Kidney (tissue), 14 donors: Measurements from ENCODE around the gene TMPRSS11B. TPM values are rescaled to one million over a fixed set of nuclear protein-coding genes. Genes with fewer than 3 reads are reported as not detected.
"Not testable (repeated sequence)": the region's sequence is repeated elsewhere in the genome, so short reads cannot be mapped to it uniquely, and the experiment has no call there.

ENCODE experiments used
- DNase-seq, 5 donors: peaks; one replicate each; pipeline ENCODE4 v3.0.0-alpha.2; 2013 to 2020
- FAIRE-seq: peaks from 2 replicates; lab custom pipeline; 2012; peaks lifted over from hg19 to GRCh38; lab: Jason Lieb, UNC
- H3K27ac ChIP-seq, 2 donors: one replicate each; pipeline ENCODE4 v1.7.0; 2013; ENCODE audit warnings: low read depth in 2 of 2, low read length in 2 of 2, inconsistent platforms in 1 of 2
- H3K27me3 ChIP-seq: one replicate; pipeline ENCODE4 v1.7.1; 2013; ENCODE audit warnings: low read length, inconsistent platforms; ENCODE audit not compliant: control insufficient read depth, insufficient read depth
- H3K36me3 ChIP-seq, 3 donors: one replicate each; pipeline versions ENCODE4 v1.7.0 to v1.7.1; 2013; ENCODE audit warnings: low read length in 3 of 3, control low read depth in 1 of 3, inconsistent platforms in 1 of 3; ENCODE audit not compliant: insufficient read depth in 3 of 3, control insufficient read depth in 2 of 3
- H3K4me1 ChIP-seq, 3 donors: one replicate each; pipeline versions ENCODE4 v1.7.0 to v1.7.1; 2013; ENCODE audit warnings: low read length in 3 of 3, inconsistent platforms in 1 of 3, low read depth in 1 of 3; ENCODE audit not compliant: control insufficient read depth in 2 of 3, insufficient read depth in 2 of 3
- H3K4me3 ChIP-seq, 3 donors: one replicate each; pipeline versions ENCODE4 v1.7.0 to v1.8.1; 2013; ENCODE audit warnings: low read length in 3 of 3, control low read depth in 1 of 3, inconsistent platforms in 1 of 3
- H3K9ac ChIP-seq, 3 donors: one replicate each; pipeline versions ENCODE4 v1.7.0 to v1.7.1; 2013; ENCODE audit warnings: low read length in 3 of 3, control low read depth in 1 of 3, inconsistent platforms in 1 of 3
- H3K9me3 ChIP-seq, 3 donors: one replicate each; pipeline versions ENCODE4 v1.7.0 to v1.7.1; 2013; ENCODE audit warnings: low read length in 3 of 3, control low read depth in 1 of 3, inconsistent platforms in 1 of 3; ENCODE audit not compliant: control insufficient read depth in 2 of 3, insufficient read depth in 1 of 3
- CTCF ChIP-seq: IDR thresholded peaks from 3 replicates; pipeline ENCODE4 v1.5.1; 2012; ENCODE audit warnings: mild to moderate bottlenecking, moderate library complexity, borderline replicate concordance; ENCODE audit not compliant: insufficient read depth; ENCODE audit errors: extremely low read depth
- intact Hi-C: fragments of 100-400 bp; cut with DNase I; formaldehyde crosslinking; loops from one replicate; pipeline ENCODE4 v1.11.1; 2022
- polyA plus RNA-seq: library from polyadenylated mRNA; stranded (reverse); fragments of 350-450 nt; fragmentation: Illumina TruSeq; extraction: RNeasy Lipid Tissue Mini Kit (QIAGEN cat#74804); gene quantifications from one replicate; pipeline ENCODE4 v1.2.3, GENCODE V29; 2014; ENCODE audit warnings: low read depth, low replicate concordance; ENCODE audit not compliant: insufficient read depth
- total RNA-seq: library from RNA; stranded (reverse); fragmentation: NEBNext Ultra II Directional; extraction: Animal tissue kit (Norgen Biotek cat#: 25700); gene quantifications from one replicate; pipeline ENCODE4 v1.2.1, GENCODE V29; 2021
- donor health status: control.
- donor health status: control.
- donor health status: control.
- donor health status: control.
- donor health status: control.
- donor health status: DM: yes; HTN: yes; CAD: no.
- donor health status: Normal renal cell carcinoma (clear cell type).

The TMPRSS11B gene
- total and polyA plus RNA-seq, 2 donors from 2014 or later, result not detected

GRCh38 chr4:68287704-68288392 lies 42.4 kb upstream of the TMPRSS11B start:
- peak overlapping the region in 1 of 2 donors; percentile 36 for H3K27ac ChIP-seq
- H3K27me3 ChIP-seq, result no peaks in the 10 kb centered on the region
- no peak overlapping the region for H3K9ac ChIP-seq
- no peaks in the 10 kb centered on the region for H3K36me3 ChIP-seq
- H3K9me3 ChIP-seq, result no peaks in the 10 kb centered on the region
- FAIRE-seq, result no peak
- H3K4me1 ChIP-seq, result peaks cover 0 to 2% (median 0%) of the 10 kb centered on the region in 3 donors
- no peak for TF ChIP-seq CTCF
- no peak overlapping the region for H3K4me3 ChIP-seq
- intact Hi-C loops, result no loop called here
- peak in 2 of 5 donors; percentile 9 to 40 for DNase-seq

- H3K9ac ChIP-seq, result no peak overlapping the region
- FAIRE-seq (no peak), DNase-seq (no peak)
- peaks cover 0 to 2% (median 0%) of the 10 kb centered on the region in 3 donors for H3K4me1 ChIP-seq
- intact Hi-C loops, result no loop called here
- TF ChIP-seq CTCF, result no peak
- H3K4me3 ChIP-seq, result no peak overlapping the region
- no peak overlapping the region for H3K27ac ChIP-seq
- no peaks in the 10 kb centered on the region for H3K9me3 ChIP-seq
- no peaks in the 10 kb centered on the region for H3K27me3 ChIP-seq
- no peaks in the 10 kb centered on the region for H3K36me3 ChIP-seq
These were observed 38.2 kb upstream of the TMPRSS11B start for GRCh38 chr4:68283714-68284113.

DNA sequence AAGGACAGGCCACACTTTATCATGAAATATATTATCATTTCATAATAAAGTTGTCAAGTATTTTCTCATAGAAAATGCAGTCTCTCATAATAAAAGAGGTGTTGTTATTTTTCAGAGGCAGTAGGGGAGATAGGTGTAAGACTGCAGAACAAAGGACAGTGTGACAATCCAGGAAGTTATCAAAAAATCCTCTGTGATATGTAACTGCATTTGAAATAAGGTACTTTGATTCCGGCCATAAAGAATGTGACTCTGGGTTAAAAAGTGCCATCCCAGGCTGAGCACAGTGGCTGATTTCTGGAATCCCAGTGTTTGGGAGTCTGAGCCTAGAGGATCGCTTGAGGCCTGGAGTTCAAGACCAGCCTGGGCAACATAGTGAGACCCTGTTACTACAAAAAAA lies 37.6 kb upstream of the TMPRSS11B start:
- intact Hi-C loops, result no loop called here
- DNase-seq, result no peak
- Histone ChIP-seq H3K36me3 (no peaks in the 10 kb centered on the region), H3K9ac (no peak overlapping the region), H3K4me1 (peaks cover 0 to 2% (median 0%) of the 10 kb centered on the region in 3 donors), H3K4me3 (no peak overlapping the region), H3K27me3 (no peaks in the 10 kb centered on the region), H3K9me3 (no peaks in the 10 kb centered on the region), H3K27ac (no peak overlapping the region)
- no peak for TF ChIP-seq CTCF
- FAIRE-seq, result no peak

DNA sequence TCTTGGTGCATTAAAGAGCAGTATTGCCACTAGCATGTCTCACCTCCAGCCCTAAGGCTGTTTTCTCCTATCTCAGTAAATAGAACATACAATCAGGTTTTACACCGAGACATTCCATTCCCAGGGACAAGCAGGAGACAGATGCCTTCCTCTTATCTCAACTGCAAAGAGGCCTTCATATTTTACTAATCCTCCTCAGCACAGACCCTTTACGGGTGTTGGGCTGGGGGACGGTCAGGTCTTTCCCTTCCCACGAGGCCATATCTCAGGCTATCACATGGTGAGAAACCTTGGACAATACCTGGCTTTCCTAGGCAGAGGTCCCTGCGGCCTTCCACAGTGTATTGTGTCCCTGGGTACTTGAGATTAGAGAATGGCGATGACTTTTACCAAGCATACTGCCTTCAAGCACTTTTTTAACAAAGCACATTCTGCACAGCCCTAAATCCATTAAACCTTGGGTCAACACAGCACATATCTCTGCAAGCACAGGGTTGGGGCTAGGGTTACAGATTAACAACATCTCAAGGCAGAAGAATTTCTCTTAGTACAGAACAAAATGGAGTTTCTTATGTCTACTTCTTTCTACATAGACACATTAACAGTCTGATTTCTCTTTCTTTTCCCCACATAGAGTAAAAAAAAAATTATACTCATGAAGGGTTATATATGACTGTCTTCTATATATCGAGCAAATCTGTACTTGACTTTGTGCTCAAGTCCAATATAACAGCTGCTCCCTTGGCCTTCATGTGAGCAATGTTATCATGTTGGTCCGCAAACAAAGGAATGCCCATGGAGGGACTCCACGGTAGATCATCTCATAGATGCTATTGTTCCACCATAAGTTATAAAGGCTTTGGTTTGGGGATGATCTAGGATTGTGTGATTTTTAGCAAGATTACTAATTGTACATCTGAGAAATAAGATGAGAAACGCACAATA lies 36.6 kb upstream of the TMPRSS11B start:
- H3K9ac ChIP-seq, H3K36me3 ChIP-seq, H3K4me1 ChIP-seq, H3K9me3 ChIP-seq, H3K4me3 ChIP-seq, FAIRE-seq, intact Hi-C loops, DNase-seq, H3K27me3 ChIP-seq, H3K27ac ChIP-seq: not testable (repeated sequence)
